Measurements from ENCODE around the gene HMBS. TPM values are rescaled to one million over a fixed set of nuclear protein-coding genes. Genes with fewer than 3 reads are reported as not detected.
"Not testable (repeated sequence)": the region's sequence is repeated elsewhere in the genome, so short reads cannot be mapped to it uniquely, and the experiment has no call there.

HMBS gene
- total and polyA plus RNA-seq, 8 donors, result 4.8 to 18.9 (median 9.4) TPM

DNA sequence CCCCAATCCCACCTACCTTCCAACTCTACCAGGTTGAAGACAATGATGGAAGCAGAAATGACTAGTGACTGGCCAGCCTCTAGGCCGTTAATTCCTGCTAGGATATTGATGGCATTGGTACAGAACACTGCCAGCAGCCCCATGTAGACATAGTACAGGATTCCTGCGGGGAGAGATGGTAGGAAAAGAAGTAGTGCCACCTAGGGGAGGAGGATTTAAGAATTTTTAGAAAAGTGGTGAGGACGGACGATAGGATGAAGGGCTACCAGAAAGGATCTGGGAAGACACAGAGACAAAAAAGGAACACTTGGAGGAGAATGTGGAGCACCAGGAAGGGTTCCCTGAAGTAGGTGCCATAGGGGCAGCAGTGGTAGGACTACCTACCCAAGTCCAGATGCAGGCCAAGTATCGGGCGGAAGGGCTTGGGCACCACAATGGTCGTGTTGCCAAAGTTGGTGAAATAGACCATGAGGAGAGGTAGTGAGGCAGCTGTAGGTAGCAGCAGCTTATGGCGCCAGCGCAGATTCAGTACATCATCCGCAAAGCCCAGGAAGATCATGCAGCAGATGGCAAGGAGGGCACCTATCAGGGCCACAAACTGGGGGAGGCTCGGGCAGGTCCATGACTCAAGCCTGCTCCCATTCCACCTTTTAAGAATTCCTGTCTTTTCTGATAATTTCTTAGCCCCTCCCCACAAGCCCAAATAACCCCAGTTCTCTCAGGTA, 15.7 kb downstream of the HMBS start:
- Histone ChIP-seq H3K9me3 (no peaks in the 10 kb centered on the region), H3K36me3 (peaks cover 0 to 18% (median 0%) of the 10 kb centered on the region in 3 donors), H3K27me3 (no peaks in the 10 kb centered on the region), H3K4me3 (peak overlapping the region; percentile 67 to 86 (median 78)), H3K27ac (no peak overlapping the region), H3K4me1 (peaks cover 6 to 23% (median 22%) of the 10 kb centered on the region in 3 donors)
- DNase-seq, result peak in 1 of 6 donors; percentile 27
- TF ChIP-seq, protein P1, sequence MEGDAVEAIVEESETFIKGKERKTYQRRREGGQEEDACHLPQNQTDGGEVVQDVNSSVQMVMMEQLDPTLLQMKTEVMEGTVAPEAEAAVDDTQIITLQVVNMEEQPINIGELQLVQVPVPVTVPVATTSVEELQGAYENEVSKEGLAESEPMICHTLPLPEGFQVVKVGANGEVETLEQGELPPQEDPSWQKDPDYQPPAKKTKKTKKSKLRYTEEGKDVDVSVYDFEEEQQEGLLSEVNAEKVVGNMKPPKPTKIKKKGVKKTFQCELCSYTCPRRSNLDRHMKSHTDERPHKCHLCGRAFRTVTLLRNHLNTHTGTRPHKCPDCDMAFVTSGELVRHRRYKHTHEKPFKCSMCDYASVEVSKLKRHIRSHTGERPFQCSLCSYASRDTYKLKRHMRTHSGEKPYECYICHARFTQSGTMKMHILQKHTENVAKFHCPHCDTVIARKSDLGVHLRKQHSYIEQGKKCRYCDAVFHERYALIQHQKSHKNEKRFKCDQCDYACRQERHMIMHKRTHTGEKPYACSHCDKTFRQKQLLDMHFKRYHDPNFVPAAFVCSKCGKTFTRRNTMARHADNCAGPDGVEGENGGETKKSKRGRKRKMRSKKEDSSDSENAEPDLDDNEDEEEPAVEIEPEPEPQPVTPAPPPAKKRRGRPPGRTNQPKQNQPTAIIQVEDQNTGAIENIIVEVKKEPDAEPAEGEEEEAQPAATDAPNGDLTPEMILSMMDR (IDR thresholded peaks at IDR 0.05), result no peak
- intact Hi-C loops (cut with DNase I), result no loop called here
- ATAC-seq, result no peak
- FAIRE-seq, result no peak
- WGBS, 2 donors, result 24 to 25% methylated on average over 11 of the region's 11 CpGs

DNA sequence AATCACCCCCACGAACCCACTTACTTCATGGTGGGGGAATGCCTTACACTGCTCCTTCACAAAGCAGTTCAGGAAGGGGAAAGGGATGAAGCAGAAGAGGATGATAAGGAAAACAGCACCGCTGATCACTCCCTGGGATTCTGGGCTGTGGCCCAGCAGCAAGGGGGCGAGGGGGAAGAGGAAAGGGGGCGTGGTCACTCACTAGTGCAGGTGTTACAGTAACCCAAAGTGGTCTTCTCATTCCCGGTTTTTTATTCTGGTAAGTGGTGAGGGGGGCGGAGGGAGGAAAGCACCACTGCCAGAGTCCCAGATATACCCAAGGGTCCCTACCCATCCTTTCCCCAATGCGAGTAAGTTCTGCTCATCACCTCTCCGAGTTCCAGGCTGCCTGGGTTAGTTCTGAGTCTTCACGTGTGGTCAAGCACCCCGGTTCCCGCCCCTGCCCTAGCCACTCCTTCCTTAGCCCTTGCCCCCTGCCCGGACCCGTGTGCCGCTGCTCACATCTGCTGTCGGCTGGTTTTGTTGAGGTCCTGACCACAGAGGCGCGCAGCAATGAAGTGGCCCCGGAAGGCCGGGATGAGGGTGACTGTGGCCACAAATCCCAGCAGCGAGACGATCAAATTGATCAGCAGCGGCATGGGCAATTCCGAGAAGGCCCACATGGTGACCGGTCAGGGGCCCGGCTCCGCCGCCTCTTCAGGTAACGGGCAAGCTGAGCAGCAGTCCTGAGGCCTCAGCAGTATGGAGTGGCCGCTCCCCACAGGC, 16.5 kb downstream of the HMBS start:
- DNase-seq, result peak in 1 of 6 donors; percentile 38
- intact Hi-C loops (cut with DNase I), result no loop called here
- TF ChIP-seq, protein P1 (IDR thresholded peaks at IDR 0.05), result no peak
- FAIRE-seq, result no peak
- peak; percentile 22 to 36 (median 33) for ATAC-seq
- Histone ChIP-seq H3K9me3 (no peaks in the 10 kb centered on the region), H3K27me3 (no peaks in the 10 kb centered on the region), H3K36me3 (peaks cover 0 to 18% (median 0%) of the 10 kb centered on the region in 3 donors), H3K4me1 (peaks cover 6 to 22% (median 18%) of the 10 kb centered on the region in 3 donors), H3K27ac (peak overlapping the region; percentile 79 to 96 (median 87)), H3K4me3 (peak overlapping the region; percentile 67 to 86 (median 78))
- 1 to 2% methylated on average over 29 of the region's 29 CpGs for WGBS, 2 donors

DNA sequence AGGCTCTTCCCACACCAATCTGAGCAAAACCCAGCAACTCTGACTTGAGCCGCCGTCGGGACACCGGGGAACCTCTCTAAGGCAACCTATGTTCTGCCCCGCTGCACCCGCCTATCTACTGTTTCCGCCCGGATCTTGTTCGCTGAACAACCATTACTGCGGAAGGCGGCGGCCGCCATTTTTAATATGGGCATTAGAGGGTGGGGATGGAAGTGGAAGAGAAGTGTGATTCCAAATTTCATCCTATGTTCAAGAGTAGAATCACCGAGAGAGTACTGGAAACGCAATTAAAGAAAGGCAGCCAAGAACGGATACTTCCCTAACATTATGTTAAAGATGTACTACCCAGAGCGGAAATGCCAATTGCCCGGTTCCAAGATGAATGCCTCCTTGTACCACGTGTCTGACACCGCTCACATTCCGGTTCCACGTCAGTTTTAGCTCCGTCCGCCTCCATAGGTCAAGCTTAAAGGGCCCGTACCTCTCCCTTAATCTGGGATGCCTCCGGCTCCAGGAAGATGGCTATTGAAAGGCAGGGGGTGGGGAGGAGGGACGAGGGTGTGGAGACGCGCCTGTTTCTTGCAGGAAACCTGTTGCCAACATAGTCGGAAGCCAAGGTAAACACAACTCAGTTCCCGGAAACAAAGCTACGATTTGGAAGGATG, 17.2 kb downstream of the HMBS start, which contains the start of gene DPAGT1:
TSS of gene DPAGT1 (minus strand) at position 95 of the 665 bp plus-strand sequence. CDS start 198 bp downstream, outside the sequence.
- TF ChIP-seq, protein P1 (IDR thresholded peaks at IDR 0.05), result no peak
- FAIRE-seq (peak; percentile 13), DNase-seq (peak; percentile 85 to 94 (median 91)), ATAC-seq (peak; percentile 91 to 95 (median 92))
- H3K27ac ChIP-seq, result peak within 1 kb of the TSS; percentile 79 to 96 (median 87)
- intact Hi-C loops (cut with DNase I), result no loop called here
- H3K4me1 ChIP-seq, result peaks cover 6 to 26% (median 18%) of the 10 kb centered on the region in 3 donors
- H3K27me3 ChIP-seq, result no peaks in the 10 kb centered on the region
- H3K36me3 ChIP-seq, result peaks cover 0 to 12% (median 0%) of the 10 kb centered on the region in 3 donors
- H3K9me3 ChIP-seq, result no peaks in the 10 kb centered on the region
- 0% methylated on average over 32 of the region's 32 CpGs for WGBS, 2 donors
- peak within 1 kb of the TSS; percentile 67 to 86 (median 78) for H3K4me3 ChIP-seq

DNA sequence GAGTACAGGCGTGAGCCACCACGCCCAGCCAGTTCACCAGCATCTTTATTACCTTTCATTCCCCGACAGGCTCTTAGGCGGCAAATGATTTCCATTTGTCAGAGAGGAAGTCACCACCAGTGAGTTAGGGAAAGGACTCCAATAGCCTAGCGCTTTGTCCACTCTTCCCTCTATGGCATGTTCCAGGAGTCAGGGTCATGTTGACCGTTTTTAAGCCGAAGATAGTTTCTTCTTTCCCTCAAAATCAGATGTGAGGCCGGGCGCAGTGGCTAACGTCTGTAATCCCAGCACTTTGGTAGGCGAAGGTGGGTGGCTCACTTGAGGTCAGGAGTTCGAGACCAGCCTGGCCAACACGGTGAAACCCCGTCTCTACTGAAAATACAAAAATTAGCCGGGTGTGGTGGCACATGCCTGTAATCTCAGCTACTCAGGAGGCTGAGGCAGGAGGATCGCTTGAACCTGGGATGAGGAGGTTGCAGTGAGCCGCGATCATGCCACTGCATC, 18.5 kb downstream of the HMBS start:
- DNase-seq, result peak in 1 of 6 donors; percentile 13
- H3K27me3 ChIP-seq; intact Hi-C loops (cut with DNase I); FAIRE-seq; ATAC-seq; H3K36me3 ChIP-seq; H3K9me3 ChIP-seq: not testable (repeated sequence)
- peak overlapping the region; percentile 79 to 96 (median 87) for H3K27ac ChIP-seq
- peak overlapping the region in 3 of 4 donors; percentile 67 to 84 (median 71) for H3K4me3 ChIP-seq
- 81 to 86% methylated on average over 18 of the region's 18 CpGs for WGBS, 2 donors
- H3K4me1 ChIP-seq, result peaks cover 6 to 26% (median 18%) of the 10 kb centered on the region in 3 donors

DNA sequence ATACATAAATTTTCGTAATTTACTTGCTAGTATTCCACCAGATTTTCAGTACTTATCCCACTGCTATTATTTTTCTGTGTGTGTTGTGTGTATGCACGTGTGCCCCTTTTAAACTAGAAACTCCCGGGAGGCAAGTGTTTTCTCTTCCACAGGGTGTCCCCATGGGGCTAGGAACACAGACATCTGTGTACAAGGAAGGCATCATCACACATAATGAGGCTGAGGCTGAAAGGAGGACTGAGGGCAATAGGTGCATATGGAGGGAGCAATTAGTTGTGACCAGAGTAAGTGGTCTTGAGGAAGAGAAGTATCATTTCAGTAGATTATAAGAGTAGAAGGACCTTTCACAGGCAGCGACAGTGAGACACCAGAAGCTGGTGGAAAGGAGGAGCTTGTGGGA, 19.1 kb downstream of the HMBS start:
- peak overlapping the region in 1 of 4 donors; percentile 96 for H3K27ac ChIP-seq
- 57 to 61% methylated on average over 4 of the region's 4 CpGs for WGBS, 2 donors
- TF ChIP-seq, protein P1 (IDR thresholded peaks at IDR 0.05), result no peak
- DNase-seq (no peak), FAIRE-seq (no peak), ATAC-seq (no peak)
- peaks cover 6 to 32% (median 18%) of the 10 kb centered on the region in 3 donors for H3K4me1 ChIP-seq
- H3K9me3 ChIP-seq, result no peaks in the 10 kb centered on the region
- no peak overlapping the region for H3K4me3 ChIP-seq
- no peaks in the 10 kb centered on the region for H3K36me3 ChIP-seq
- intact Hi-C loops (cut with DNase I), result no loop called here
- no peaks in the 10 kb centered on the region for H3K27me3 ChIP-seq

Data from pancreas (tissue), 10 donors.